GM12865 (cell line): Measurements from ENCODE around the gene PDCD2L.

Experiments
- DNase-seq: peaks from one replicate; pipeline ENCODE4 v3.0.0; 2010; ENCODE audit warnings: low read depth
- H3K4me3 ChIP-seq: 2 replicates; pipeline ENCODE4 v1.5.1; 2011; ENCODE audit warnings: mild to moderate bottlenecking, low read depth, low read length, control low read depth
- CTCF ChIP-seq: IDR thresholded peaks from 2 replicates; pipeline ENCODE4 v1.5.1; 2011; ENCODE audit warnings: low read length, control low read depth, low read depth, inconsistent platforms; ENCODE audit not compliant: insufficient read depth; ENCODE audit errors: missing control alignments

Gene PDCD2L

DNA sequence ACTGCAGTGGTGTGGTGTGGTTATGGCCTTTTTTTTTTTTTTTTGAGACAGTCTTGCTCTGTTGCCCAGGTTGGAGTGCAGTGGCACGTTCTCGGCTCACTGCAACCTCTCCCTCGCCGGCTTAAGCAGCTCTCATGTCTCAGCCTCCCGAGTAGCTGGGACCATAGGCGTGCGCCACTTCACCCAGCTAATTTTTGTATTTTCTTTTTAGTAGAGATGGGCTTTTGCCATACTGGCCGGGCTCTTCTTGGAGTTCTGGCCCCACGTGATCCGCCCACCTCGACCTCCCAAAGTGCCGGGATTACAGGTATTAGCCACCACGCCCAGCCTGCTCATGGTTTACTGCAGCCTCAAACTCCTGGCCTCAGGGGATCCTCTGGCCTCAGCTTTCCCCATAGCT, 7.0 kb downstream of the PDCD2L start:
- no peak overlapping the region for H3K4me3 ChIP-seq
- TF ChIP-seq CTCF: no peak
- DNase-seq: no peak

DNA sequence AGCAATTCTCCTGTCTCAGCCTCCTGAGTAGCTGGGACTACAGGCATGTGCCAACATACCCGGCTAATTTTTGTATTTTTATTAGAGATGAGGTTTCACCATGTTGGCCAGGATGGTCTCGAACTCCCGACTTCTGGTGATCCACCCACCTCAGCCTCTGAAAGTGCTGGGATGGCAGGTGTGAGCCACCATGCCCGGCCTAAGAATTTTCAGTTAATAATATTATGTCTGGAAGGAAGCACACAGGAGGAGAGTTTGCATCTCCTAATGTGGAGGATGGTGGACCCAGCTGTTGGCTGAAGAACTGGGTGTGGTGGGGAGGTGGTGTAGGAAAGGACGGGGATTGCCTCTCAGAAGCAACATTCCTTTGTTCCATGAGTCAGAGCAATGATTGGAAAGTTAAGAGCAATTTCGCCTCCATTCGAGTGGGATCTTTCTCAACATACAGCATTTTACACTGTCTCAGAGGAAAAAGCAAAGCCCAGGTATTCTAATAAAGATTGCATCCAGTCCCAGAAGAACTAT, 11.9 kb downstream of the PDCD2L start:
- DNase-seq: no peak
- no peak for TF ChIP-seq CTCF
- no peak overlapping the region for H3K4me3 ChIP-seq

- no peak overlapping the region for H3K4me3 ChIP-seq
- DNase-seq: no peak
- no peak for TF ChIP-seq CTCF
Measured at GRCh38 chr19:34418300-34418699, 14.1 kb downstream of the PDCD2L start.

- H3K4me3 ChIP-seq: no peak overlapping the region
- no peak for TF ChIP-seq CTCF
- DNase-seq: no peak
Measured at GRCh38 chr19:34426096-34426661, 22.0 kb downstream of the PDCD2L start.

DNA sequence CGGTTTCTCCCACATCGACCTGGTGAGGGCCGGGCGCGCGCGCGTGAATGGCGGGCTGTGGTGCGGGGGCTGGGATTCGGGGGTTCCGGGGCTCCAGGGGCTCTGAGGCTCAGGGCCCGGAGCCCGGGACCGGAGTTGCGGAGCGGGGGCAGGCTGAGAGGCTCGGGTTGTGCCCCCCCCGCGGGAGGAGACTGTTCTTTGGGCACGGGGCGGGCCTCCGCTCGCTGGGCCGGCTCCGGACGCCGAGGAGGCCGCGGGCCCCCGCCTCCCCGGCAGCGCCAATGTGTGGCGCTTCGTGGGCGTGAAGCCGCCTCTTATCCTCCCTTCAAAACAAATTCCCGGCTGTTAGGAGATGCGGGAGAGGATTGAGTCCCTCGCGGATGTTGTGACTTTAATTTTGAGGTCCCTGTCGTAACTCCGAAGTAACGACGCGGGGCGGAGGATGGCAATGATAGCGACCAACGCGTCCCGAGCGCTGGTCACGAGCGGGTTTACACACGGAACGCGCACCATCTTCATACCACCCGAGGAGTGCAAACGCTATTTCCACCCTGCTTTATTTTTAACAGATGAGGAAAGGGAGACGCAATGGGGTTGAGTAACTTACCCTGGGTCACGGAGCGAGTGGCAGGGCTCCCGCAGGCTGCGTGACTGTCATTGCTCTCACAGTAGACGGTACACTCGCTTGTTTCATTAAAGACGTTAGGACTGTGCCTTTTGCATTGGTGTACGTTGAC, 24.5 kb downstream of the PDCD2L start:
- TF ChIP-seq CTCF: no peak
- DNase-seq: peak; percentile 42

GRCh38 chr19:34429553-34429952, 25.4 kb downstream of the PDCD2L start:
- DNase-seq: no peak
- TF ChIP-seq CTCF: no peak
- peak overlapping the region; percentile 81 for H3K4me3 ChIP-seq

More for the DNA sequence above, 24.5 kb downstream of the PDCD2L start:
- peak overlapping the region; percentile 81 for H3K4me3 ChIP-seq
